Pancreas (tissue), 10 donors: Measurements from ENCODE around the gene NDUFA13. TPM values are rescaled to one million over a fixed set of nuclear protein-coding genes. Genes with fewer than 3 reads are reported as not detected.

ENCODE experiments used
- ATAC-seq, 4 donors: fragments of 200-7000 bp; cut with Tn5 transposase; one replicate each; pipeline versions ENCODE4 v1.8.0 to v1.9.1; 2020; ENCODE audit warnings: mild to moderate bottlenecking in 4 of 4, moderate library complexity in 4 of 4
- DNase-seq, 6 donors: peaks; one replicate each; pipeline ENCODE4 v3.0.0-alpha.2; 2020
- FAIRE-seq: peaks from 2 replicates; lab custom pipeline; 2012; peaks lifted over from hg19 to GRCh38; lab: Jason Lieb, UNC
- H3K27ac ChIP-seq, 4 donors: fragments of 200-600 bp; sonication (generic); 1 replicate in 3 of 4; 2 replicates in 1 of 4; pipeline versions ENCODE4 v1.5.0 to v1.8.0; 2020
- H3K27me3 ChIP-seq, 4 donors: fragments of 200-600 bp; one replicate each; pipeline ENCODE4 v1.8.0; 2021
- H3K36me3 ChIP-seq, 3 donors: fragments of 200-600 bp; sonication (generic) in 1 of 3; one replicate each; pipeline versions ENCODE4 v1.5.0 to v1.8.0; 2020 to 2021
- H3K4me1 ChIP-seq, 3 donors: fragments of 200-600 bp; one replicate each; pipeline ENCODE4 v1.8.0; 2021
- H3K4me3 ChIP-seq, 4 donors: fragments of 200-600 bp; sonication (generic) in 2 of 4; one replicate each; pipeline versions ENCODE4 v1.5.0 to v1.8.0; 2020 to 2021
- H3K9me3 ChIP-seq, 4 donors: fragments of 200-600 bp; one replicate each; pipeline ENCODE4 v1.8.0; 2021
- CTCF ChIP-seq, 4 donors: fragments of 200-600 bp; sonication (generic) in 3 of 4; IDR thresholded peaks; one replicate each; pipeline versions ENCODE4 v1.5.0 to v1.8.0; 2021; ENCODE audit warnings: antibody characterized with exemption in 4 of 4
- WGBS, 2 donors: extraction: QIAGEN DNeasy Blood & Tissue Kit; methylation state at CpG; one replicate each; pipeline ENCODE4 v1.1.7; 2013; 5-methylcytosine and 5-hydroxymethylcytosine counted together
- intact Hi-C, 3 donors: fragments of 100-400 bp; cut with DNase I; formaldehyde crosslinking; loops; one replicate each; pipeline versions ENCODE4 v1.11.1 to v1.14.2; 2022
- polyA plus RNA-seq, 2 donors: library from polyadenylated mRNA; stranded (reverse); fragments of 200-250 nt; gene quantifications; one replicate each; pipeline ENCODE4 v1.2.3, GENCODE V29; 2013
- total RNA-seq, 6 donors: library from RNA; stranded (reverse); fragmentation: NEBNext Ultra II Directional in 4 of 6; extraction: Animal tissue kit (Norgen Biotek cat#: 25700) in 4 of 6; gene quantifications; one replicate each; pipeline versions ENCODE4 v1.2.1 to v1.2.4, GENCODE V29; 2021 to 2023
- donor health status: healthy with polysubstance abuse.
- donor health status: DM: no; HTN: no; CAD: no; lungs with moderate emphysema.
- donor health status: DM: no; HTN: no; CAD: no.
- donor health status: control.
- donor health status: control.
- donor health status: Bipolar disorder and iron deficiency.
- donor health status: DM: yes; HTN: yes; CAD: no.
- donor health status: DM: no; HTN: no; CAD: no.
- donor health status: DM: no; HTN: no; CAD: no.
- donor health status: DM: yes; HTN: yes; CAD: no.

NDUFA13 gene
- total and polyA plus RNA-seq, 8 donors: 87.9 to 178 (median 133) TPM

DNA sequence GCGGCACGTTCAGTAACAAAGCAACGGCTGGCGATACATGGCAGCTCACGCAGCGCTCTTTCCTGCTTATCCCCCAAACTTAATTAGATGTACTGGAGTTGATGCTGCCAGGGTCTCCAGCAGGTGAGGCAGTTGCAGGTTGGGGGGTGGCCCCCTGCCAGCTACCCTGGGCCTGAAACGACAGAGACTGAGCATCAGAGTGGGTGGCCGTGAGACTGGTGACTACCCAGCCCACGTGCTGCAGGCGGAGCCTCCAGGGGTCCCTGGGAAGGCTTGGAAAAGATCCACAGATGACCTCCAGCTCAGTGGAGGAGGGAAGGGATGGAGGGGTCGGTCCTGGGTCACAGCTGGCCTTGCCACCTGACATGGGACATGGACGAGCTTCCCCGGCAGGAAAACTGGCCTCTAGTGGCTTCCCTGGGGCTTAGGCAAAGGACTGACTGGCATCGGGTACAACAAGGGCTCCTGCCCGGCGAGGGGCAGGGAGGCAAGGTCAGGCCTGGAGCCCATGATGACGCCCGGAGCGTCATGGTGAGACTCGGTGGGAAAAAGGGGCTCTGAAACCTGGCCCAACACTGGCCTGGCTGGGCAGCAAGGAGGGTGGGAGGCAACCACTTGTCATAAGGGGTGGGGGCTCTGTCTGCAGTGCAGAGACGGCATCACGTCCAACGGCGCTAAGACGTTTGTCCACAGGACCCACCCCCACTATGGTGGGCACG, 46.1 kb downstream of the NDUFA13 start:
- no peak overlapping the region for H3K4me3 ChIP-seq
- intact Hi-C loops: no loop called here
- DNase-seq (no peak), ATAC-seq (no peak), FAIRE-seq (no peak)
- no peak overlapping the region for H3K27ac ChIP-seq
- H3K4me1 ChIP-seq: no peaks in the 10 kb centered on the region
- 67 to 77% methylated on average over 26 of the region's 26 CpGs for WGBS, 2 donors
- H3K9me3 ChIP-seq: no peaks in the 10 kb centered on the region
- H3K27me3 ChIP-seq: no peaks in the 10 kb centered on the region
- no peaks in the 10 kb centered on the region for H3K36me3 ChIP-seq
- TF ChIP-seq CTCF (IDR thresholded peaks at IDR 0.05): no peak

DNA sequence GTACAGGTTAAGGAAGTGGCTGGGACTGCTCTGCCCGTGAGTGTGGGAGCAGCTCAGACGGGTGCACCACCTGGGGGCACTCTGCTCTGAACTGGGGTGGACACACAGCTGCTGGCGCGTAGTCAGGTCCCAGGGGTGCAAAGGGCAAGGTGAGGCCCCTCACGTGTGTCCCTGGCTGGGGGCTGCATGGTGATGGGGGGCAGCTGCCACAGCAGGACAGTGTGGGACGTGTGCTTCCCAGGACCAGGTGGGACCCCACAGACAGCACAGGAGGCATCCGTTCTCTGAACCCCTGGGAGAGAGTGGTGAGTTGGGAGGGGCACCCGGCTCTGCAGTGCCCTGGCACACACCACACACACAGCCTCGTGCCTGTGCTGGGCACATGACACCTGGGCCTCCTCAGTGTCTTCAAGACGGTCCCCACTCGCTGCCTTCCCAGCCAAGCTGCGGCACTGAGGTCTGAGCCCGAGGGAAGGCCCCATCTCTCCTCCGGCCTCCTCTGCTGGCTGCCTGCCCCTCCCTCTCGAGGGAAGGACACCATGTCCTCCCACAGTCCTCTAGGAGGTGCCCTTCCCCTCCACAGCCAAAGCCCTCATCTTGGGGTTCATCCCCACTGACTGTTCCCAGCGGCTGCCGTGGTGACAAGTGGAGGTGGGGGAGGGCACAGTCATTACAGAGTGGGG, 46.8 kb downstream of the NDUFA13 start:
- H3K4me3 ChIP-seq: no peak overlapping the region
- 55 to 56% methylated on average over 13 to 17 of the region's 17 CpGs for WGBS, 2 donors
- intact Hi-C loops: no loop called here
- FAIRE-seq: no peak
- no peaks in the 10 kb centered on the region for H3K9me3 ChIP-seq
- H3K27ac ChIP-seq: no peak overlapping the region
- H3K4me1 ChIP-seq: no peaks in the 10 kb centered on the region
- TF ChIP-seq CTCF (IDR thresholded peaks at IDR 0.05): no peak
- H3K36me3 ChIP-seq: no peaks in the 10 kb centered on the region
- no peak for DNase-seq
- H3K27me3 ChIP-seq: no peaks in the 10 kb centered on the region
- no peak for ATAC-seq

DNA sequence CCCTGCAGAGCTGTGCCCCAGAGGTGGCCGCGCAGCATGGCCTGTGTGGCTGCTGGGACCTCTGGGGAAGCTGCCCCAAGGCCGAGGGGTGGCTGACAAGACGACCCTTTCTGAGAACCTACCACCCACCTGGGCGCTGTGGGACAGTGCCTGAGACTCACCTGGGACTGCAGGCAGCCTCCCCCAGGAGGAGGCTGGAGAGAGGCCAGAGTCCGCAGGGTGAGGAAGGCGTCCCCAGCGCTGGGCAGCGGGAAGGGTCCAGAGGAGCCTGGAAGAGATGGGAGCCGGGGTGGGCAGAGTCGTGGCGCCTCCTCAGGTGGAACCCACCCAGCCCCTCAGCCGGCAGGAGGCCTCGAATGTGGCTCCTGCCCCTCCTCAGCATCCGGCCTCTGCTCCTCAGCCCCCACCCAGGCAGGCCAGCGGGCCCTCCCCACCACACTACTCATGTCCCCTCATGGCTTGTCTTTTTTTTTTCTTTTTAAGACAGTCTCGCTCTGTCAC, 47.4 kb downstream of the NDUFA13 start:
- no peaks in the 10 kb centered on the region for H3K4me1 ChIP-seq
- FAIRE-seq: no peak
- H3K27ac ChIP-seq: no peak overlapping the region
- H3K27me3 ChIP-seq: no peaks in the 10 kb centered on the region
- no peaks in the 10 kb centered on the region for H3K9me3 ChIP-seq
- intact Hi-C loops: no loop called here
- no peaks in the 10 kb centered on the region for H3K36me3 ChIP-seq
- no peak overlapping the region for H3K4me3 ChIP-seq
- WGBS, 2 donors: 83 to 89% methylated on average over 13 to 17 of the region's 17 CpGs
- TF ChIP-seq CTCF (IDR thresholded peaks at IDR 0.05): no peak
- DNase-seq: no peak
- no peak for ATAC-seq

DNA sequence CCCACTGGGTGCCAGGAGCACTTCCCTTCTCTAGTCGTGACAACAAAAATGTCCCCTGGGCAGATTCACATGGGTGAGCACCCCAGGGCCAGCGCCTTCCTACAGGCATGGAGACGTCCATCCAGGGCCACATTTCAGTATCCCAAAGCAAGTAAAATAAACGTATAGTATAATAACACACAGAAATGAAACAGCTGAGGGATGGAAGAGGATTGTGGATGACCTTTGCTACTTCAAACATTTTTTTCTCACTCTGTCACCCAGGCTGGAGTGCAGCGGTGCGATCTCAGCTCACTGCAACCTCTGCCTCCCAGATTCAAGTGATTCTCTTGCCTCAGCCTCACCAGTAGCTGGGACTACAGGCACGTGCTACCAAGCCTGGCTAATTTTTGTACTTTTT, 50.3 kb downstream of the NDUFA13 start:
- no peaks in the 10 kb centered on the region for H3K9me3 ChIP-seq
- ATAC-seq (no peak), FAIRE-seq (no peak), DNase-seq (no peak)
- no peaks in the 10 kb centered on the region for H3K36me3 ChIP-seq
- intact Hi-C loops: no loop called here
- H3K4me1 ChIP-seq: no peaks in the 10 kb centered on the region
- no peak for TF ChIP-seq CTCF (IDR thresholded peaks at IDR 0.05)
- no peak overlapping the region for H3K4me3 ChIP-seq
- H3K27me3 ChIP-seq: no peaks in the 10 kb centered on the region
- H3K27ac ChIP-seq: no peak overlapping the region
- 58 to 62% methylated on average over 7 of the region's 7 CpGs for WGBS, 2 donors

DNA sequence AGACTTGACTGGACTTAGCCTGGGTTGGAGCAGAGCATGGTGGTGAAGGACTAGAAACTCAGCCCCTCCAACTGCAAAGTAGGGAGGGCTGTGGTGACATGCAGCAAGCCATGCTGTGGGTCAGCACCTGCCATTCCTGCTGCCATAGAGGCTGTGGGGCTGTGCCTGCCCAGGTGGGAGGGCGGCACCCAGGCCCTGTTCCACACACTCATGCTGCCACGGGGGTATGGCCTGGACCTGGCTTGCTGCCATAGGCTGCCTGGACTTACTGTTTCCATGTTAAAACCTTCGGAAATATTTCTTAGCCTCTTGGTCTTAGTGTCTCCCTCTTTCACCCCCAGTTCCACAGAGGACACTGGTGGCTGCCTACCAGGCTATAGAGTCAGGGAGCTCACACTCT, 51.4 kb downstream of the NDUFA13 start:
- H3K9me3 ChIP-seq: no peaks in the 10 kb centered on the region
- FAIRE-seq (no peak), DNase-seq (no peak), ATAC-seq (no peak)
- H3K27ac ChIP-seq: no peak overlapping the region
- H3K4me3 ChIP-seq: no peak overlapping the region
- WGBS, 2 donors: 67 to 87% methylated on average over 3 of the region's 3 CpGs
- intact Hi-C loops: no loop called here
- H3K36me3 ChIP-seq: no peaks in the 10 kb centered on the region
- TF ChIP-seq CTCF (IDR thresholded peaks at IDR 0.05): no peak
- no peaks in the 10 kb centered on the region for H3K4me1 ChIP-seq
- no peaks in the 10 kb centered on the region for H3K27me3 ChIP-seq
